Measurements from ENCODE around the gene PAWR.

DNA sequence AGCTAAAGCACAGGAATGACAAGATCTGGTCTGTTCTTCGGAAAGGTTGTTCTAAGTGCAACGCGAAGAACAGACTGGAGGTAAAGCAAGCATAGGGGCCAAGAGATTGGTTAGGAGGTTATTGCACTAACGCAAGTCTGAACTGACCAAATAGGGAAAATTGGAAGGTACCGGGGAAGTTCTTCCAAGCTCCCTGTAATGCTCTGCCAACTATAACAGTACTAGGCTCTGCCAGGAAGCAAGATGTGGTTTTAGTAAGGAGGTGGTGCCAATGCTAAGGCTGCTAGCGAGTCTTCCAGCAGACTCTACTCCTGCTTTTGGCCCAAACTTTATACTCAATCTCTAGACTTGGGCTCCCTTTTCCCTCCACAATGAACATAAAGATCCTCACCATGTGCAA, 138.6 kb downstream of the PAWR start:
- TF ChIP-seq POLR2A (IDR thresholded peaks at IDR 0.05; ENCODE audit: low read length) (no peak), JUNB (IDR thresholded peaks at IDR 0.05) (no peak), CTCF (IDR thresholded peaks at IDR 0.05) (no peak), RNF2 (IDR thresholded peaks at IDR 0.05; ENCODE audit: borderline replicate concordance, low read depth) (no peak), SREBF2 (IDR thresholded peaks at IDR 0.05) (no peak), PHF8 (IDR thresholded peaks at IDR 0.05; ENCODE audit: borderline replicate concordance, low read depth) (no peak), EP300 (IDR thresholded peaks at IDR 0.05) (no peak), HOXB5 (CRISPR knock-in tag; IDR thresholded peaks at IDR 0.05) (no peak), JUN (IDR thresholded peaks at IDR 0.05) (no peak)
- TF ChIP-seq, protein P1, sequence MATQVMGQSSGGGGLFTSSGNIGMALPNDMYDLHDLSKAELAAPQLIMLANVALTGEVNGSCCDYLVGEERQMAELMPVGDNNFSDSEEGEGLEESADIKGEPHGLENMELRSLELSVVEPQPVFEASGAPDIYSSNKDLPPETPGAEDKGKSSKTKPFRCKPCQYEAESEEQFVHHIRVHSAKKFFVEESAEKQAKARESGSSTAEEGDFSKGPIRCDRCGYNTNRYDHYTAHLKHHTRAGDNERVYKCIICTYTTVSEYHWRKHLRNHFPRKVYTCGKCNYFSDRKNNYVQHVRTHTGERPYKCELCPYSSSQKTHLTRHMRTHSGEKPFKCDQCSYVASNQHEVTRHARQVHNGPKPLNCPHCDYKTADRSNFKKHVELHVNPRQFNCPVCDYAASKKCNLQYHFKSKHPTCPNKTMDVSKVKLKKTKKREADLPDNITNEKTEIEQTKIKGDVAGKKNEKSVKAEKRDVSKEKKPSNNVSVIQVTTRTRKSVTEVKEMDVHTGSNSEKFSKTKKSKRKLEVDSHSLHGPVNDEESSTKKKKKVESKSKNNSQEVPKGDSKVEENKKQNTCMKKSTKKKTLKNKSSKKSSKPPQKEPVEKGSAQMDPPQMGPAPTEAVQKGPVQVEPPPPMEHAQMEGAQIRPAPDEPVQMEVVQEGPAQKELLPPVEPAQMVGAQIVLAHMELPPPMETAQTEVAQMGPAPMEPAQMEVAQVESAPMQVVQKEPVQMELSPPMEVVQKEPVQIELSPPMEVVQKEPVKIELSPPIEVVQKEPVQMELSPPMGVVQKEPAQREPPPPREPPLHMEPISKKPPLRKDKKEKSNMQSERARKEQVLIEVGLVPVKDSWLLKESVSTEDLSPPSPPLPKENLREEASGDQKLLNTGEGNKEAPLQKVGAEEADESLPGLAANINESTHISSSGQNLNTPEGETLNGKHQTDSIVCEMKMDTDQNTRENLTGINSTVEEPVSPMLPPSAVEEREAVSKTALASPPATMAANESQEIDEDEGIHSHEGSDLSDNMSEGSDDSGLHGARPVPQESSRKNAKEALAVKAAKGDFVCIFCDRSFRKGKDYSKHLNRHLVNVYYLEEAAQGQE (IDR thresholded peaks at IDR 0.05): no peak
- TF ChIP-seq, protein P2, sequence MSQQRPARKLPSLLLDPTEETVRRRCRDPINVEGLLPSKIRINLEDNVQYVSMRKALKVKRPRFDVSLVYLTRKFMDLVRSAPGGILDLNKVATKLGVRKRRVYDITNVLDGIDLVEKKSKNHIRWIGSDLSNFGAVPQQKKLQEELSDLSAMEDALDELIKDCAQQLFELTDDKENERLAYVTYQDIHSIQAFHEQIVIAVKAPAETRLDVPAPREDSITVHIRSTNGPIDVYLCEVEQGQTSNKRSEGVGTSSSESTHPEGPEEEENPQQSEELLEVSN (IDR thresholded peaks at IDR 0.05; ENCODE audit: borderline replicate concordance, low read depth): no peak
- TF ChIP-seq, protein P3, sequence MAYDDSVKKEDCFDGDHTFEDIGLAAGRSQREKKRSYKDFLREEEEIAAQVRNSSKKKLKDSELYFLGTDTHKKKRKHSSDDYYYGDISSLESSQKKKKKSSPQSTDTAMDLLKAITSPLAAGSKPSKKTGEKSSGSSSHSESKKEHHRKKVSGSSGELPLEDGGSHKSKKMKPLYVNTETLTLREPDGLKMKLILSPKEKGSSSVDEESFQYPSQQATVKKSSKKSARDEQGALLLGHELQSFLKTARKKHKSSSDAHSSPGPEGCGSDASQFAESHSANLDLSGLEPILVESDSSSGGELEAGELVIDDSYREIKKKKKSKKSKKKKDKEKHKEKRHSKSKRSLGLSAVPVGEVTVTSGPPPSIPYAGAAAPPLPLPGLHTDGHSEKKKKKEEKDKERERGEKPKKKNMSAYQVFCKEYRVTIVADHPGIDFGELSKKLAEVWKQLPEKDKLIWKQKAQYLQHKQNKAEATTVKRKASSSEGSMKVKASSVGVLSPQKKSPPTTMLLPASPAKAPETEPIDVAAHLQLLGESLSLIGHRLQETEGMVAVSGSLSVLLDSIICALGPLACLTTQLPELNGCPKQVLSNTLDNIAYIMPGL (CRISPR knock-in tag; IDR thresholded peaks at IDR 0.05; ENCODE audit: borderline replicate concordance): no peak
